Small intestine (tissue), 7 donors: Measurements from ENCODE around the gene PRSS33. TPM values are rescaled to one million over a fixed set of nuclear protein-coding genes. Genes with fewer than 3 reads are reported as not detected.

Source experiments
- DNase-seq, 2 donors: peaks; one replicate each; pipeline versions ENCODE4 v3.0.0 to v3.0.0-alpha.2; 2013
- FAIRE-seq: peaks from 2 replicates; lab custom pipeline; 2012; peaks lifted over from hg19 to GRCh38; lab: Jason Lieb, UNC
- H3K27ac ChIP-seq, 3 donors: one replicate each; pipeline ENCODE4 v1.5.1; 2013; ENCODE audit warnings: low read length in 2 of 3, mild to moderate bottlenecking in 2 of 3, control low read depth in 1 of 3, inconsistent platforms in 1 of 3, low read depth in 1 of 3, moderate library complexity in 1 of 3
- H3K27me3 ChIP-seq, 3 donors: one replicate each; pipeline ENCODE4 v1.6.1; 2013; ENCODE audit warnings: low read length in 3 of 3, inconsistent platforms in 1 of 3; ENCODE audit not compliant: control insufficient read depth in 3 of 3, insufficient read depth in 3 of 3
- H3K36me3 ChIP-seq, 3 donors: one replicate each; pipeline ENCODE4 v1.6.1; 2013; ENCODE audit warnings: low read length in 3 of 3, inconsistent platforms in 1 of 3, low read depth in 1 of 3, mild to moderate bottlenecking in 1 of 3, moderate library complexity in 1 of 3; ENCODE audit not compliant: control insufficient read depth in 3 of 3, insufficient read depth in 2 of 3
- H3K4me1 ChIP-seq, 3 donors: one replicate each; pipeline ENCODE4 v1.6.1; 2013; ENCODE audit warnings: low read length in 2 of 3, inconsistent platforms in 1 of 3, low read depth in 1 of 3, mild to moderate bottlenecking in 1 of 3, moderate library complexity in 1 of 3; ENCODE audit not compliant: control insufficient read depth in 3 of 3, insufficient read depth in 2 of 3
- H3K4me3 ChIP-seq, 3 donors: one replicate each; pipeline ENCODE4 v1.5.1; 2013; ENCODE audit warnings: low read length in 3 of 3, control low read depth in 1 of 3, inconsistent platforms in 1 of 3, low read depth in 1 of 3, mild to moderate bottlenecking in 1 of 3, moderate library complexity in 1 of 3
- H3K9me3 ChIP-seq, 2 donors: one replicate each; pipeline ENCODE4 v1.6.1; 2013; ENCODE audit warnings: low read depth in 1 of 2, low read length in 1 of 2; ENCODE audit not compliant: control insufficient read depth in 2 of 2, insufficient read depth in 1 of 2
- WGBS, 3 donors: extraction: QIAGEN DNeasy Blood & Tissue Kit; methylation state at CpG; one replicate each; pipeline ENCODE4 v1.1.7; 2013; 5-methylcytosine and 5-hydroxymethylcytosine counted together
- polyA plus RNA-seq, 4 donors: library from polyadenylated mRNA; stranded (reverse) in 3 of 4; unstranded in 1 of 4; fragments of 200-250 nt in 3 of 4; fragments of 120-200 nt in 1 of 4; gene quantifications; one replicate each; pipeline versions ENCODE4 v1.2.1 to v1.2.3, GENCODE V29; 2013
- donor health status: healthy with polysubstance abuse.
- donor health status: control.
- donor health status: control.
- donor health status: Bipolar disorder and iron deficiency.
- donor health status: healthy.

Gene PRSS33
- polyA plus RNA-seq, 4 donors: 0.03 TPM; not detected in 3

GRCh38 chr16:2737238-2737605 is 50.1 kb downstream of the PRSS33 start:
- Histone ChIP-seq H3K9me3 (no peaks in the 10 kb centered on the region), H3K4me1 (peaks cover 0 to 9% (median 0%) of the 10 kb centered on the region in 3 donors), H3K27ac (no peak overlapping the region), H3K36me3 (no peaks in the 10 kb centered on the region), H3K27me3 (no peaks in the 10 kb centered on the region), H3K4me3 (no peak overlapping the region)
- 79 to 82% (median 80%) methylated on average over 5 of the region's 5 CpGs for WGBS, 3 donors
- DNase-seq: no peak
- no peak for FAIRE-seq

GRCh38 chr16:2736476-2737237 is 50.7 kb downstream of the PRSS33 start:
- no peak for DNase-seq
- no peak for FAIRE-seq
- Histone ChIP-seq H3K4me1 (peaks cover 0 to 9% (median 0%) of the 10 kb centered on the region in 3 donors), H3K27me3 (no peaks in the 10 kb centered on the region), H3K4me3 (no peak overlapping the region), H3K27ac (no peak overlapping the region), H3K36me3 (no peaks in the 10 kb centered on the region), H3K9me3 (no peaks in the 10 kb centered on the region)
- WGBS, 3 donors: 90 to 93% (median 91%) methylated on average over 11 of the region's 11 CpGs

- Histone ChIP-seq H3K4me3 (no peak overlapping the region), H3K36me3 (no peaks in the 10 kb centered on the region), H3K27ac (no peak overlapping the region), H3K27me3 (no peaks in the 10 kb centered on the region), H3K4me1 (peaks cover 0 to 9% (median 0%) of the 10 kb centered on the region in 3 donors), H3K9me3 (no peaks in the 10 kb centered on the region)
- DNase-seq: no peak
- 71 to 77% (median 71%) methylated on average over 10 of the region's 10 CpGs for WGBS, 3 donors
- FAIRE-seq: no peak
Measured at GRCh38 chr16:2734844-2735515, 52.4 kb downstream of the PRSS33 start.

Other genes with a start within 250 kb of the PRSS33 start
- gene PDPK1, start 249.5 kb downstream of the PRSS33 start, polyA plus RNA-seq: 10 to 100 TPM; 22.2 to 48.9 (median 32.2) TPM
- gene KCTD5, start 105.0 kb downstream of the PRSS33 start, polyA plus RNA-seq: 10 to 100 TPM; 19.0 to 41.2 (median 29.9) TPM
- 1 to 10 TPM in 1 of 4 donors, under 1 TPM in 1, not detected in 2; 0.65 to 1.3 TPM for gene PRSS27, start 67.3 kb downstream of the PRSS33 start, polyA plus RNA-seq
- 100 to 1,000 TPM; 329 to 655 (median 496) TPM for gene SRRM2, start 34.9 kb downstream of the PRSS33 start, polyA plus RNA-seq
- 100 to 1,000 TPM; 166 to 718 (median 396) TPM for gene ELOB, start 10.3 kb downstream of the PRSS33 start, polyA plus RNA-seq
- gene PRSS41, start 10.9 kb upstream of the PRSS33 start, polyA plus RNA-seq: not detected
- under 1 TPM in 2 of 4 donors, not detected in 2; 0.15 to 0.19 TPM for gene PRSS21, start 29.7 kb upstream of the PRSS33 start, polyA plus RNA-seq
- 10 to 100 TPM in 3 of 4 donors, 1 to 10 TPM in 1; 5.2 to 19.9 (median 15.0) TPM for gene ZG16B, start 42.7 kb upstream of the PRSS33 start, polyA plus RNA-seq
- 1 to 10 TPM in 2 of 4 donors, under 1 TPM in 2; 0.45 to 3.9 (median 1.1) TPM for gene PRSS22, start 70.6 kb upstream of the PRSS33 start, polyA plus RNA-seq
- 10 to 100 TPM in 3 of 4 donors, 1 to 10 TPM in 1; 9.1 to 30.2 (median 23.3) TPM for gene FLYWCH2, start 95.7 kb upstream of the PRSS33 start, polyA plus RNA-seq
- 10 to 100 TPM; 13.0 to 18.8 (median 14.9) TPM for gene FLYWCH1, start 124.4 kb upstream of the PRSS33 start, polyA plus RNA-seq
- under 1 TPM in 3 of 4 donors, not detected in 1; 0.15 to 0.54 (median 0.47) TPM for gene KREMEN2, start 176.7 kb upstream of the PRSS33 start, polyA plus RNA-seq
- 10 to 100 TPM in 2 of 4 donors, 1 to 10 TPM in 2; 1.4 to 19.4 (median 6.9) TPM for gene PAQR4, start 181.8 kb upstream of the PRSS33 start, polyA plus RNA-seq
- gene PKMYT1, start 192.9 kb upstream of the PRSS33 start, polyA plus RNA-seq: 10 to 100 TPM in 2 of 4 donors, 1 to 10 TPM in 2; 2.5 to 24.7 (median 7.0) TPM
- 1 to 10 TPM in 2 of 4 donors, under 1 TPM in 2; 0.76 to 2.7 (median 0.99) TPM for gene CLDN9, start 225.4 kb upstream of the PRSS33 start, polyA plus RNA-seq
- 10 to 100 TPM in 1 of 4 donors, under 1 TPM in 1, not detected in 2; 0.04 to 24.4 TPM for gene CLDN6, start 230.6 kb upstream of the PRSS33 start, polyA plus RNA-seq
- 100 to 1,000 TPM in 2 of 4 donors, 10 to 100 TPM in 2; 27.4 to 259 (median 80.2) TPM for gene TNFRSF12A, start 232.8 kb upstream of the PRSS33 start, polyA plus RNA-seq
- 100 to 1,000 TPM in 1 of 4 donors, 10 to 100 TPM in 3; 51.5 to 119 (median 57.0) TPM for gene HCFC1R1, start 236.4 kb upstream of the PRSS33 start, polyA plus RNA-seq
- 10 to 100 TPM; 35.9 to 51.4 (median 45.0) TPM for gene THOC6, start 236.5 kb upstream of the PRSS33 start, polyA plus RNA-seq
- gene BICDL2, start 249.4 kb upstream of the PRSS33 start, polyA plus RNA-seq: 10 to 100 TPM; 19.1 to 47.8 (median 33.5) TPM